Smooth muscle cell (in vitro differentiated cells): ENCODE results near the gene SETMAR. TPM values are rescaled to one million over a fixed set of nuclear protein-coding genes. Genes with fewer than 3 reads are reported as not detected.

Experiments
- DNase-seq: peaks from one replicate; lab custom pipeline; 2025; ENCODE audit not compliant: unreplicated experiment; lab: John Stamatoyannopoulos, UW
- H2AFZ ChIP-seq: fragments of 200-600 bp; sonication (generic); 2 replicates; pipeline ENCODE4 v1.6.0; 2016; ENCODE audit warnings: antibody characterized with exemption, low read depth, mild to moderate bottlenecking
- H3F3A ChIP-seq: fragments of 200-600 bp; sonication (generic); 2 replicates; pipeline ENCODE4 v1.6.0; 2017; ENCODE audit warnings: antibody characterized with exemption, low read depth
- H3K27ac ChIP-seq: fragments of 200-600 bp; sonication (generic); 2 replicates; pipeline ENCODE4 v1.5.1; 2016; ENCODE audit warnings: low read depth, mild to moderate bottlenecking
- H3K27me3 ChIP-seq: fragments of 200-600 bp; sonication (generic); 2 replicates; pipeline ENCODE4 v1.6.1; 2016; ENCODE audit warnings: low read depth, mild to moderate bottlenecking
- H3K36me3 ChIP-seq: fragments of 200-600 bp; sonication (generic); 2 replicates; pipeline ENCODE4 v1.5.1; 2016; ENCODE audit warnings: low read depth
- H3K4me1 ChIP-seq: fragments of 200-600 bp; sonication (generic); 2 replicates; pipeline ENCODE4 v1.5.1; 2016; ENCODE audit warnings: low read depth
- H3K4me2 ChIP-seq: fragments of 200-600 bp; sonication (generic); 2 replicates; pipeline ENCODE4 v1.6.0; 2016; ENCODE audit warnings: mild to moderate bottlenecking
- H3K4me3 ChIP-seq: fragments of 200-600 bp; sonication (generic); 2 replicates; pipeline ENCODE4 v1.5.1; 2016; ENCODE audit warnings: mild to moderate bottlenecking
- H3K79me2 ChIP-seq: fragments of 200-600 bp; sonication (generic); 2 replicates; pipeline ENCODE4 v1.6.0; 2016; ENCODE audit warnings: low read depth, mild to moderate bottlenecking
- H3K9ac ChIP-seq: fragments of 200-600 bp; sonication (generic); 2 replicates; pipeline ENCODE4 v1.6.0; 2016; ENCODE audit warnings: low read depth
- H3K9me3 ChIP-seq: fragments of 200-600 bp; sonication (generic); replicated peaks from 2 replicates; pipeline ENCODE4 v1.5.1; 2016; ENCODE audit warnings: low read depth
- H4K20me1 ChIP-seq: fragments of 200-600 bp; sonication (generic); 2 replicates; pipeline ENCODE4 v1.6.0; 2016; ENCODE audit warnings: low read depth
- CTCF ChIP-seq: fragments of 200-600 bp; sonication (generic); IDR thresholded peaks from 2 replicates; pipeline ENCODE4 v1.5.1; 2017; ENCODE audit warnings: borderline replicate concordance, mild to moderate bottlenecking, antibody characterized with exemption; ENCODE audit not compliant: insufficient read depth, poor library complexity, severe bottlenecking
- WGBS: methylation state at CpG from one replicate; pipeline ENCODE4 v1.1.7; 2016; ENCODE audit warnings: low lambda C conversion rate; 5-methylcytosine and 5-hydroxymethylcytosine counted together
- polyA plus RNA-seq: library from polyadenylated mRNA; unstranded; fragments of >200 nt; fragmentation: Nextera tagmentation; extraction: Ambion mirVana; gene quantifications from 2 replicates; pipeline ENCODE4 v1.2.1, GENCODE V29; 2016
- total RNA-seq: library from RNA; depleted of rRNA; stranded (reverse); fragments of >200 nt; gene quantifications from 2 replicates; pipeline ENCODE4 v1.2.3, GENCODE V29; 2014

The SETMAR gene
- total and polyA plus RNA-seq, 2 experiments from 2014 or later = 7.8 to 12.9 TPM

GRCh38 chr3:4359805-4360502, 56.8 kb downstream of the SETMAR start:
- H3K4me1 ChIP-seq = no peaks in the 10 kb centered on the region
- no peaks in the 10 kb centered on the region for H3K79me2 ChIP-seq
- no peak overlapping the region for H2AFZ ChIP-seq
- DNase-seq = no peak
- H4K20me1 ChIP-seq = no peaks in the 10 kb centered on the region
- no peaks in the 10 kb centered on the region for H3K27me3 ChIP-seq
- H3K27ac ChIP-seq = no peak overlapping the region
- no peaks in the 10 kb centered on the region for H3F3A ChIP-seq
- H3K4me2 ChIP-seq = no peak overlapping the region
- no peaks in the 10 kb centered on the region for H3K9me3 ChIP-seq
- no peaks in the 10 kb centered on the region for H3K36me3 ChIP-seq
- no peak for TF ChIP-seq CTCF
- no peak overlapping the region for H3K9ac ChIP-seq
- WGBS = 96% methylated on average over 12 of the region's 12 CpGs
- no peak overlapping the region for H3K4me3 ChIP-seq

GRCh38 chr3:4360817-4361216, 57.6 kb downstream of the SETMAR start:
- Histone ChIP-seq H2AFZ (no peak overlapping the region), H3F3A (no peaks in the 10 kb centered on the region), H3K27me3 (no peaks in the 10 kb centered on the region), H3K4me2 (no peak overlapping the region), H3K27ac (no peak overlapping the region), H3K79me2 (no peaks in the 10 kb centered on the region), H3K36me3 (no peaks in the 10 kb centered on the region), H4K20me1 (no peaks in the 10 kb centered on the region), H3K9me3 (no peaks in the 10 kb centered on the region), H3K4me1 (no peaks in the 10 kb centered on the region), H3K9ac (no peak overlapping the region), H3K4me3 (no peak overlapping the region)
- TF ChIP-seq CTCF = no peak
- DNase-seq = no peak
- WGBS = 92% methylated on average over 6 of the region's 6 CpGs

DNA sequence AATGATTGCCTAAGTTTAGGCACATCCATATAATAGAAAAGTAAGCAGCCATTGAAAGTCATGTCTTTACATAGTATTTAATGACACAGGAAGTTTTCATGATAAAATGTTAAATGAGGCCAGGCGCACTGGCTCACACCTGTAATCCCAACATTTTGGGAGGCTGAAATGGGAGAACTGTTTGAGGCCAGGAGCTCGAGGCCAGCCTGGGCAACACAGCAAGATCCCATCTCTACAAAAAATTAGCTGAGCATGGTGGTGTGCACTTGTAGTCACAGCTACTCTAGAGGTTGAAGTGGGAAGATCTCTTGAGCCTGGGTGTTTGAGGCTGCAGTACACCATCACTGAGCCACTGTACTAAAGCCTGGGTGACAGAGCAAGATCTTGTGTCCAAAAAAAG, 59.4 kb downstream of the SETMAR start:
- no peaks in the 10 kb centered on the region for H3K4me1 ChIP-seq
- no peak overlapping the region for H3K4me2 ChIP-seq
- no peaks in the 10 kb centered on the region for H3K27me3 ChIP-seq
- DNase-seq = no peak
- WGBS = 100% methylated on average over 2 of the region's 2 CpGs
- H4K20me1 ChIP-seq = no peaks in the 10 kb centered on the region
- no peak overlapping the region for H3K27ac ChIP-seq
- H3K9me3 ChIP-seq = no peaks in the 10 kb centered on the region
- H3F3A ChIP-seq = no peaks in the 10 kb centered on the region
- H3K9ac ChIP-seq = no peak overlapping the region
- H2AFZ ChIP-seq = no peak overlapping the region
- no peaks in the 10 kb centered on the region for H3K79me2 ChIP-seq
- no peak for TF ChIP-seq CTCF
- no peaks in the 10 kb centered on the region for H3K36me3 ChIP-seq
- no peak overlapping the region for H3K4me3 ChIP-seq

Other genes starting within 250 kb of the SETMAR start
- gene SUMF1, start 163.9 kb downstream of the SETMAR start, total RNA-seq = 29.5 and 39.4 TPM in 2 replicates
- gene SUMF1, start 163.9 kb downstream of the SETMAR start, polyA plus RNA-seq = 28.1 and 28.3 TPM in 2 replicates
- 28.6 and 31.6 TPM in 2 replicates for gene ITPR1, start 190.0 kb downstream of the SETMAR start, total RNA-seq
- 16.4 and 17.9 TPM in 2 replicates for gene ITPR1, start 190.0 kb downstream of the SETMAR start, polyA plus RNA-seq